ENCODE data around the gene METTL16. TPM values are rescaled to one million over a fixed set of nuclear protein-coding genes. Genes with fewer than 3 reads are reported as not detected.

The METTL16 gene
- total RNA-seq, 4 donors from 2014 or later = 16.1 to 141 (median 19.8) TPM

DNA sequence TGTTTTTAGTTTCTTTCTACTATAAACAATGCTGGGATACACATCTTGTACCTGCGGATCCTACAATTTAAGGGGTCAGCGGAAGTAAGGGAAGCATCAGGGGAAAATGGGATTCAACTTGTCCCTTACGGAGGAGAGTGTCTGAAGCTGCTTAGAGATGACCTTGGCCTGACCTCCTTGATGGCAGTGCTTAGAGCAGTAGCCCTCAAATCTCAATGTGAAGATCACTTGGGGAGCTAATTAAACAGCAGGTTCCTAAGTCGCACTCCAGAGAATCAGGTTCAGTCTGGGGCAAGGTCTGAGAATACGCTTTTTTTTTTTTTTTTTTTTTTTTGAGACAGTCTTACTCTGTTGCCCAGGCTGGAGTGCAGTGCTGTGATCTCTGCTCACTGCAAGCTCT lies 9.6 kb upstream of the METTL16 start:
- Histone ChIP-seq H3K27me3 (no peaks in the 10 kb centered on the region), H3K9me3 (no peaks in the 10 kb centered on the region), H3K27ac (no peak overlapping the region), H3K4me3 (no peak overlapping the region), H3K36me3 (no peaks in the 10 kb centered on the region), H3K4me1 (no peaks in the 10 kb centered on the region)
- no peak for TF ChIP-seq EP300 (IDR thresholded peaks at IDR 0.05; ENCODE audit: low read depth)
- TF ChIP-seq, protein P1, sequence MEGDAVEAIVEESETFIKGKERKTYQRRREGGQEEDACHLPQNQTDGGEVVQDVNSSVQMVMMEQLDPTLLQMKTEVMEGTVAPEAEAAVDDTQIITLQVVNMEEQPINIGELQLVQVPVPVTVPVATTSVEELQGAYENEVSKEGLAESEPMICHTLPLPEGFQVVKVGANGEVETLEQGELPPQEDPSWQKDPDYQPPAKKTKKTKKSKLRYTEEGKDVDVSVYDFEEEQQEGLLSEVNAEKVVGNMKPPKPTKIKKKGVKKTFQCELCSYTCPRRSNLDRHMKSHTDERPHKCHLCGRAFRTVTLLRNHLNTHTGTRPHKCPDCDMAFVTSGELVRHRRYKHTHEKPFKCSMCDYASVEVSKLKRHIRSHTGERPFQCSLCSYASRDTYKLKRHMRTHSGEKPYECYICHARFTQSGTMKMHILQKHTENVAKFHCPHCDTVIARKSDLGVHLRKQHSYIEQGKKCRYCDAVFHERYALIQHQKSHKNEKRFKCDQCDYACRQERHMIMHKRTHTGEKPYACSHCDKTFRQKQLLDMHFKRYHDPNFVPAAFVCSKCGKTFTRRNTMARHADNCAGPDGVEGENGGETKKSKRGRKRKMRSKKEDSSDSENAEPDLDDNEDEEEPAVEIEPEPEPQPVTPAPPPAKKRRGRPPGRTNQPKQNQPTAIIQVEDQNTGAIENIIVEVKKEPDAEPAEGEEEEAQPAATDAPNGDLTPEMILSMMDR (IDR thresholded peaks at IDR 0.05) = no peak
- TF ChIP-seq POLR2AphosphoS5 (IDR thresholded peaks at IDR 0.05) = no peak
- no peak for TF ChIP-seq POLR2A (IDR thresholded peaks at IDR 0.05)
- WGBS, 2 donors (ENCODE audit: low coverage in 1 of 2) = 73 to 84% methylated on average over 3 to 5 of the region's 5 CpGs
- in situ Hi-C loops (cut with MboI; ENCODE audit: low pct_ligation_motif_present in 1 of 4, low pct_unique_long_range_greater_than_20kb in 1 of 4, low sequenced_read_pairs in 3 of 4) (no loop called here), intact Hi-C loops (cut with DNase I; ENCODE audit: low total_unique reads) (no loop called here)
- DNase-seq = no peak

- H3K4me3 ChIP-seq = no peak overlapping the region
- H3K4me1 ChIP-seq = no peaks in the 10 kb centered on the region
- no peak for TF ChIP-seq POLR2AphosphoS5 (IDR thresholded peaks at IDR 0.05)
- no peak for TF ChIP-seq POLR2A (IDR thresholded peaks at IDR 0.05)
- TF ChIP-seq EP300 (IDR thresholded peaks at IDR 0.05; ENCODE audit: low read depth) = no peak
- TF ChIP-seq, protein P1 (IDR thresholded peaks at IDR 0.05) = no peak
- H3K27ac ChIP-seq = no peak overlapping the region
- in situ Hi-C loops (cut with MboI; ENCODE audit: low pct_ligation_motif_present in 1 of 4, low pct_unique_long_range_greater_than_20kb in 1 of 4, low sequenced_read_pairs in 3 of 4) (no loop called here), intact Hi-C loops (cut with DNase I; ENCODE audit: low total_unique reads) (no loop called here)
- H3K27me3 ChIP-seq = no peaks in the 10 kb centered on the region
- no peak for DNase-seq
- no peaks in the 10 kb centered on the region for H3K36me3 ChIP-seq
- H3K9me3 ChIP-seq = no peaks in the 10 kb centered on the region
- 84 to 89% methylated on average over 1 to 5 of the region's 5 CpGs for WGBS, 2 donors (ENCODE audit: low coverage in 1 of 2)
Observed at GRCh38 chr17:2517539-2517938, 5.9 kb upstream of the METTL16 start.

DNA sequence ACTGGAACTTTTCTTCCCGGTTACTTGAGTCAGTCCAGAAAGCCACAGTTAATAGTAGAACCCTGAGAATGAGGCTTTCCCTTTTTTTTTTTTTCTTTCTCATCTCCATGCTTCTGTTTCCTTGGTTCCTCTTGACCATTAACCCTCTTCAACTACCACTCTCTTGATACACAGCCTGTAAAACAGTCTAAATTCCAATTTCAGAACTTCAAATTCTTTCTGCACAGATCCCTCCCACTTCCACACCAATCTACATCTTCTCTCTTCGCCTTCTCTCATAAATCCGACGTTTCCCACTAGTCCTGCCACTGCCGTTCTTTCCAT lies 588 bp downstream of the METTL16 start:
- Histone ChIP-seq H3K27ac (peak overlapping the region; percentile 89 to 96 (median 91)), H3K4me3 (peak overlapping the region; percentile 26 to 81 (median 68)), H3K36me3 (no peaks in the 10 kb centered on the region), H3K9me3 (no peaks in the 10 kb centered on the region), H3K27me3 (no peaks in the 10 kb centered on the region), H3K4me1 (peaks cover 11 to 21% (median 12%) of the 10 kb centered on the region in 4 donors)
- DNase-seq = no peak
- 0 to 5% methylated on average over 5 of the region's 5 CpGs for WGBS, 2 donors (ENCODE audit: low coverage in 1 of 2)
- intact Hi-C loops (cut with DNase I; ENCODE audit: low total_unique reads) (no loop called here), in situ Hi-C loops (cut with MboI; ENCODE audit: low pct_ligation_motif_present in 1 of 4, low pct_unique_long_range_greater_than_20kb in 1 of 4, low sequenced_read_pairs in 3 of 4) (no loop called here)
- no peak for TF ChIP-seq POLR2AphosphoS5 (IDR thresholded peaks at IDR 0.05)
- TF ChIP-seq EP300 (IDR thresholded peaks at IDR 0.05; ENCODE audit: low read depth) = no peak
- TF ChIP-seq POLR2A (IDR thresholded peaks at IDR 0.05) = no peak
- TF ChIP-seq, protein P1 (IDR thresholded peaks at IDR 0.05) = no peak

- DNase-seq = no peak
- 22 to 47% methylated on average over 1 to 2 of the region's 2 CpGs for WGBS, 2 donors (ENCODE audit: low coverage in 1 of 2)
- in situ Hi-C loops (cut with MboI; ENCODE audit: low pct_ligation_motif_present in 1 of 4, low pct_unique_long_range_greater_than_20kb in 1 of 4, low sequenced_read_pairs in 3 of 4) = no loop called here
- H3K27me3 ChIP-seq = no peaks in the 10 kb centered on the region
- H3K9me3 ChIP-seq = no peaks in the 10 kb centered on the region
- H3K36me3 ChIP-seq = no peaks in the 10 kb centered on the region
- intact Hi-C loops (cut with DNase I; ENCODE audit: low total_unique reads) = no loop called here
- peak overlapping the region; percentile 89 to 96 (median 91) for H3K27ac ChIP-seq
- TF ChIP-seq POLR2AphosphoS5 (IDR thresholded peaks at IDR 0.05) = no peak
- no peak for TF ChIP-seq EP300 (IDR thresholded peaks at IDR 0.05; ENCODE audit: low read depth)
- no peak for TF ChIP-seq POLR2A (IDR thresholded peaks at IDR 0.05)
- TF ChIP-seq, protein P1 (IDR thresholded peaks at IDR 0.05) = no peak
- peaks cover 11 to 21% (median 12%) of the 10 kb centered on the region in 4 donors for H3K4me1 ChIP-seq
- peak overlapping the region in 3 of 4 donors; percentile 60 to 81 (median 77) for H3K4me3 ChIP-seq
Observed at GRCh38 chr17:2510559-2510958, 1.1 kb downstream of the METTL16 start.
